22Rv1 (cell line): Measurements from ENCODE around the gene CTNND2.
A peak's percentile ranks its signal among the peaks of the same experiment; 100 is the strongest.

Experiments
- H3K27ac ChIP-seq: fragments of 450-650 bp; 2 replicates; pipeline ENCODE4 v1.5.1; 2017
- CTCF ChIP-seq: fragments of 450-650 bp; IDR thresholded peaks from 2 replicates; pipeline ENCODE4 v1.5.1; 2017; ENCODE audit warnings: mild to moderate bottlenecking
- ZFX ChIP-seq: fragments of 450-650 bp; IDR thresholded peaks from 2 replicates; pipeline ENCODE4 v1.6.1; 2017; ENCODE audit warnings: antibody characterized with exemption, borderline replicate concordance

CTNND2 gene

DNA sequence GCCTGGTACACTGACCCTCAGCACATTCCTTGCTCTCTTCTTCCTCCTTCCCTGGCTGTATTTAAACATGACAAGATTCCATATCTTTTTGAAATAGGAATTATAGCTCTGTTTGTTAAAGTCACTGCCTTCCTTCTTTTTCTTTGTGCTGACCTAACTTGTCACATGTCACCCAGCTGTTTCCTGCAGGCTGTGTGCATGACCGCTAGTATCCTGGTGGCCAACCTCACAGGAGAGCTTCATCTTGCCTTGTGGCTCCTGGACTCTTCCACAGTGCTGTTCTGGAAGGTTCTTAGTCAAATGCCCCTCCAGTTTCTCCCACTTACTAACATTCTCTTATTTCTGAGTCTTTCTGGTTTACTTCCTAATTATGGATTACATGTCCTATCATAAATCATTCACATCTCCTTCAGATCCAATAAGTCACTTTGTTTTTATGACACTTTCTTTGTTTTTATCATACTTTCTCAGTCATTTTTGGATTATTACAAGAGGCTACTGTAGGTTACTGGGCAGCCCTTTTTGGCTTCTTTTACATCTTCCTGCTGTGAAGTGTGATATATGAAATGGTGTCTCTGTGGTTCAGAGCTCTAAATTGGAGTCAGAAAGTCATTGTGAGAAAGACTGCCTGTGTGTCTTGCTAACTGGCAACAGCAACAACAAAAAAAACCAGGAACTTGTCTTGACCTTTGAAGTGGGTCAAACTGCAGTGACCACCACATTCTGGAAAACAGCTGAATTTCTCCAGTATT lies 679.6 kb downstream of the CTNND2 start:
- TF ChIP-seq ZFX (no peak), CTCF (no peak)
- H3K27ac ChIP-seq = no peak overlapping the region

DNA sequence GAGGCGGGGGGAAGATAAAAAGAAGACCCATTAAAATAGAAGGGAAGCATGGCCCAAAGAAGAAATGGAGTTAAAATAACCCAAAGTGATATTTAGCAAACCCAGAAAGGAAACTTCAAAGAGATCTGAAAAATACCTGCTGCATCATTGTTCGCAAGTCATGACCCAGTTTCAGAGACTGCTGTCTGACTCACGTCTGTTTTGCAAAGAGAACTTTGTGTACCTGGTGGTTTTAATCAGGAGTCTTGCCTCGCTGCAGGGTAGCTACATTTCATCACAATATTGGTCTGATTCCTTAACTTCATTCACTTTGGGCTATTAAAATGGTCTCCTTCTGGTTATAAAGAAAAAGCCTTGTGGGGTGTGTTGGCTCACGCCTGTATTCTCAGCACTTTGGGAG lies 682.1 kb downstream of the CTNND2 start:
- TF ChIP-seq ZFX (no peak), CTCF (no peak)
- H3K27ac ChIP-seq = no peak overlapping the region

GRCh38 chr5:11214864-11215644 lies 689.2 kb downstream of the CTNND2 start:
- no peak overlapping the region for H3K27ac ChIP-seq
- TF ChIP-seq CTCF = no peak
- TF ChIP-seq ZFX = no peak

DNA sequence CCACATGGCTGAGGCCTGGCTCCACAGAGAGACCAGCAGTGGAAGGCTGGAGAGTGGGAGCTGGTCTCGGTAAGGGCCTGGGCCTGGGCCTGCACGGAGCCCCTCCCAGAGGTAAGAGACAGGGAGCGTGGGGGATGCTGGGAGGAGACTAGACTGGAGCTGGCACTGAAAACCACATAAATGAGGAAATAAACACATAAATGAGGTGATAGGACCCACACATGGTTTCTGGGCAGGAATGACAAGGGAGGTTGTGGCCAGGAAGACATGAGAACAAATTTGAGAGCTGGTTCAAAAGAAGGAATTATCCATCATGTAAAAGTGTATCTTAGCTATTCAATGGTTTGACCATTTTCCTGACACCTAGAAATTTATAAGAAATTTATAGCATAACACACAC lies 691.5 kb downstream of the CTNND2 start:
- H3K27ac ChIP-seq = no peak overlapping the region
- TF ChIP-seq ZFX (no peak), CTCF (no peak)

DNA sequence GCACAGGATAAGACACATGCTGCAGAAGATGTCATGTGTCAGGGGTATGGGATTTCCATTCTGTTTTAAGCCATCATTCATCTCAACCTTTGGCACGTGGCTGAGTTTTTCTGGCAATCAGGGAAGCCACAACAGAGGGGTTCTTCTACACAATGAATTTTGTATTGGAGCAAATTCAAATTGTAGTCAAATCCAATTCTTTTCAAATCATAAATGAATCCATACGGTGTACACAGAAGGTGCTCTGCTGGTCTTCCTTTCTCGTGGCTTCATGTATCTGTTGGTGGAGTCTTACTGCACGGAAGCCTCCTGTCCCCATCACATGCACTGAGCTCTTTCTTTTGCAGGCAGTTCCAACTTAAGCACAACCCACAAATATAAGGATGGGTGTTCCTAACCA lies 706.5 kb downstream of the CTNND2 start:
- TF ChIP-seq CTCF (no peak), ZFX (no peak)

DNA sequence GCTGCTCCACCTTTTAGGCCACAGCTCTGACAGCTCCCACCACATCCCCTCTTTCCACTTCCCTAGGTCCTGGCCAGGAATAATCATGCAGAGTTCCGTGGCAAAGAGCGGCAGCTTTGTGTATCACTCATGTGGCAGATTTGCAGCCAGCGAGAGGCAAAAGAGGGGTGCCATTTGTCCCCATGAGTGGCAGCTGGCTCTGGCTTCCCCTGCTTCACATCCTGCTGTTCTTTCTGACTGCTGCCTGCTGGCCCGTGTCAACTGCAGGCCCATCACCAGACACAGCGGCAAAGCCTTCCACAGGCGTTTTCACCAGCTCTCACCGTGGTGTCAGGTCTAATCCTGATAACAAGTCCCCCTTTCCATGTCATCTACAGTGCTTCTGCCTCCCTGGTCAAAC lies 712.6 kb downstream of the CTNND2 start:
- H3K27ac ChIP-seq = no peak overlapping the region
- TF ChIP-seq CTCF (no peak), ZFX (no peak)

More for the DNA sequence above, 706.5 kb downstream of the CTNND2 start:
- H3K27ac ChIP-seq = no peak overlapping the region

- H3K27ac ChIP-seq = no peak overlapping the region
- no peak for TF ChIP-seq ZFX
- peak; percentile 73 for TF ChIP-seq CTCF
Measured at GRCh38 chr5:11182441-11183080, 721.7 kb downstream of the CTNND2 start.
